Bronchial smooth muscle cell (primary cell): ENCODE measurements around the gene TBCCD1. TPM values are rescaled to one million over a fixed set of nuclear protein-coding genes. Genes with fewer than 3 reads are reported as not detected.

ENCODE experiments used
- total RNA-seq: library from RNA; depleted of rRNA; stranded (reverse); fragments of >200 nt; gene quantifications from 2 replicates; pipeline ENCODE4 v1.2.1, GENCODE V29; 2014

The TBCCD1 gene
- total RNA-seq, result 9.0 and 10.6 TPM in 2 replicates

GRCh38 chr3:186567072-186567921 lies at the start of gene TBCCD1:
Gene TBCCD1, minus strand, starts transcription at chr3:186567339. Its CDS starts 3,010 bp downstream, at chr3:186564329.

GRCh38 chr3:186612721-186613636 lies 45.8 kb upstream of the TBCCD1 start, which contains the start of gene AHSG:
Gene AHSG, plus strand, starts transcription at chr3:186613060. Its CDS starts 82 bp downstream, at chr3:186613142.

GRCh38 chr3:186570096-186570940 lies 3.2 kb upstream of the TBCCD1 start, which contains the start of gene DNAJB11:
Gene DNAJB11, plus strand, starts transcription at chr3:186570720. Its CDS starts 178 bp downstream, at chr3:186570898.

GRCh38 chr3:186544281-186544680 lies 22.9 kb downstream of the TBCCD1 start, which contains the start of gene CRYGS:
Gene CRYGS, minus strand, starts transcription at chr3:186544380. Its CDS starts 54 bp downstream, at chr3:186544326.

Other genes with a start within 250 kb of the TBCCD1 start
- 2.5 TPM in 1 of 2 replicates, not detected in the other for gene DGKG, start 205.1 kb downstream of the TBCCD1 start, total RNA-seq
- gene CRYGS, start 23.0 kb downstream of the TBCCD1 start, total RNA-seq, result 0.79 and 0.94 TPM in 2 replicates
- 21.9 and 37.7 TPM in 2 replicates for gene DNAJB11, start 3.4 kb upstream of the TBCCD1 start, total RNA-seq
- not detected in 2 replicates for gene AHSG, start 45.7 kb upstream of the TBCCD1 start, total RNA-seq
- not detected in 2 replicates for gene FETUB, start 73.1 kb upstream of the TBCCD1 start, total RNA-seq
- gene HRG, start 98.7 kb upstream of the TBCCD1 start, total RNA-seq, result not detected in 2 replicates
- not detected in 2 replicates for gene KNG1, start 150.0 kb upstream of the TBCCD1 start, total RNA-seq
- gene EIF4A2, start 216.2 kb upstream of the TBCCD1 start, total RNA-seq, result 877 and 1,165 TPM in 2 replicates
- gene RFC4, start 239.1 kb upstream of the TBCCD1 start, total RNA-seq, result 10.5 and 11.0 TPM in 2 replicates